Activated CD8-positive, alpha-beta memory T cell treated with anti-CD3 and anti-CD28 coated beads for 36 hours (primary cell): ENCODE results near the gene PDXDC1. TPM values are rescaled to one million over a fixed set of nuclear protein-coding genes. Genes with fewer than 3 reads are reported as not detected.
"Not testable (repeated sequence)": the region's sequence is repeated elsewhere in the genome, so short reads cannot be mapped to it uniquely, and the experiment has no call there.

Source experiments
- CTCF ChIA-PET: fragments of 350-600 bp; sonication (Branson Sonifier 250); formaldehyde crosslinking; loops from one replicate; lab custom pipeline; 2021; ENCODE audit warnings: antibody characterized with exemption; lab: Charles Lee
- POLR2A ChIA-PET: fragments of 350-600 bp; sonication (Branson Sonifier 250); formaldehyde crosslinking; loops from one replicate; lab custom pipeline; 2021; ENCODE audit warnings: antibody characterized with exemption; lab: Charles Lee
- total RNA-seq, 2 experiments: library from RNA; stranded (reverse); gene quantifications; one replicate each; pipeline ENCODE4 v1.2.3, GENCODE V29; 2021

PDXDC1 gene
- total RNA-seq, 2 experiments from 2014 or later, result 53.1 to 54.2 TPM

DNA sequence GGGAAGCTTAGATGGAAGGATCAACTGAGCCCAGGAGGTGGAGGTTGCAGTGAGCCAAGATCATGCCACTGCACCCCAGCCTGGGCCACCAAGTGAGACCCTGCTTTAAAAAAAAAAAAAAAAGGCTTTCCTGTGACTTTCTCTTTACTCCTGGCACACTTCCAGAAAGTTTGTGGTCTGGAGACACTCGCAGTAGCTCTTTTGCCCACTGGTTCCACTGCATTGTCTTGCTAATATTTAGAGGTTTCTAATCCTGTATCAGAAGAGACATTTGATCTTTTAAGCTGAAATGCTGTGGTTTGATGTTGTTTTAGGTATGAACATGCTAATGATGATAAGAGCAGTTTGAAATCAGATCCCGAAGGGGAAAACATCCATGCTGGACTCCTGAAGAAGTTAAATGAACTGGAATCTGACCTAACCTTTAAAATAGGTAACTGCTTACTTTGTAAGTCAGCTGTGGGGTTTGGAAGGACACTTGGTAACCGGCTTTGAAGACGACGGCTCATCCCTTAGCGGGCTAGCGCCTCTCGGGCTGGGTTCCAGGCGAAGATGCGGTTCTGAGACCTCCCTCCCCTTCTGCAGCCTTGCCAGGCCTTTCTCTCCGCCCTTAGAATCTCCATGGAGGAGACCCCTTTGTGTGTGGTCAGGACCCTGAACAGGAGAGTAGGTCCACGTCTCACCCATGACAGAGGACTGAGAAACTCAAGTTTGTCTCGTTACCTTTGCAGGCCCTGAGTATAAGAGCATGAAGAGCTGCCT lies 57.9 kb downstream of the PDXDC1 start:
- POLR2A ChIA-PET, result interaction anchor here (0.6 kb wide), 1 partner anchor 61 kb away, joined by 3 read pairs; no protein-coding TSS in a partner anchor
- CTCF ChIA-PET, result no interaction called here

DNA sequence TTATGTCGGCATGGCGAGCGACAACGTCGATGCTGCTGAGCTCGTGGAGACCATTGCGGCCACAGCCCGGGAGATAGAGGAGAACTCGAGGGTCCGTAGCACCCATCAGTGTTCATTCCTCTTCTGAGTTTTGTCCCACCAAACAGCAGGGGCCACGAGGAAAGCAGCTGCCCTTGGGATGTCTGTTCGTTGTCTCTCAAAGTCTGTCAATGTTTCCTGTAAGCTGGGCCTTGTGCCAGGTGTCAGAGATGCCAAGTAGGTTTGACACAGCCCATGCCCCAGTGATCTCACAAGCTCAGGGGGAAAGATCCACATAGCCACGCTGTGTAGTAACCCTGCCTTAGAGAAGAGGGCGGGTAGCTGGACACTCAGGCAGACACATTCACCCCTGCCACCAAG lies 58.5 kb downstream of the PDXDC1 start:
- ChIA-PET CTCF (no interaction called here), POLR2A (no interaction called here)

DNA sequence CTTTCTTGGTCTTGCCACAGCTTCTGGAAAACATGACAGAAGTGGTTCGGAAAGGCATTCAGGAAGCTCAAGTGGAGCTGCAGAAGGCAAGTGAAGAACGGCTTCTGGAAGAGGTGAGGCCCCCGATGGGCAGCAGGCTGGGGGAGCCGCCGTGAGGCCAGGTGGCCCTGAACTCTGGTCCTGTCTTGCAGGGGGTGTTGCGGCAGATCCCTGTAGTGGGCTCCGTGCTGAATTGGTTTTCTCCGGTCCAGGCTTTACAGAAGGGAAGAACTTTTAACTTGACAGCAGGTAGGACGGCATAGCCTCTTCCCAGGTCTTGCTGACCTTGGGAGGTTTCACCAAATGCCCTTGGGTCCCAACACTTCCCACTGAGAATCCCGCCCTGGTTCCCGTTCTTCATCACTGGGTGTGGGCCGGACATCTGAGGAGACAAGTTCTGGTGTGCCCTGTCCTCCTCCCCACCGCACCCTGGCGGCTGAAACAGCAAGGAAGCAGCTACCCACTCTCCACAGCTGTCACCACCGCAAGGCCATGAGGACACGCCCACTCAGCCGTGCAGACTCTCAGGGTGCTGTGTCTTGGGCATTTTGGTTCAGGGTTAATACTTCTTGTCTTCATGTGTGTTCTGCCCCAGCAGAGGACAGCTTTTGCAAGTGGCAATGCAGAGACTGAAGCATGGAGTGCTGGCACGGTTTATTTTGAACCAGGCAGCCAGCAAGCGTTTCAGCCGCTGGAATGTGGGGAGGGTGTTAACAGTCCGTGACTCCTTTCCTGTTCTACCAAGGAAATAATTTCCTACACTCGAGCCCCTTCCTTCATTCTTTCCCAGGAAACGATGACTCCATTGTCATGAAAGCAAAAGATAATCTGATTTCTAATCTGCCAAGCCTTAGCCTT lies 59.7 kb downstream of the PDXDC1 start:
- CTCF ChIA-PET, result no interaction called here
- POLR2A ChIA-PET, result no interaction called here

DNA sequence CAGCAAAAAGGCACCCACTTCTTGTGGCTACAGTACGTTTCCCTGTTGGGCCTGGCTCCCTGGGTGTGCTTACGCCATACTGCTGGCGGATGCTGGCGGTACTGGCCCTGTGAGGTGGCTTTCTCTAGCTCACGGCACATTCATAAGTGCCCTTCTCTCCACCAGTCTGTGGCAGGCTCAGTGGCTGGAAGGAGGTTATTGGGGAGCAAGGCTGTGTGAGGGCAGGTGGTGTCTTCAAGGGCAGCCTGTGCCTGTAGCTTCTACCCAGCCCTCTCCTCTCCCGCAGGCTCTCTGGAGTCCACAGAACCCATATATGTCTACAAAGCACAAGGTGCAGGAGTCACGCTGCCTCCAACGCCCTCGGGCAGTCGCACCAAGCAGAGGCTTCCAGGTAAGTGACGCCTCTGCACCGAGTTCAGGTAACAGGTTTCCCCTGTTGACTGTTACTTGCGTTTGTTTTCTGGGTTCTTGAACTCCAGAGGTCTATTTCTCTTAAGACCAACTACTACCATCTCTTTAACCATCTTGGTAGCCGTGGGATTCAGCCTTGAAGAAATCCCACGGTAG lies 60.4 kb downstream of the PDXDC1 start:
- POLR2A ChIA-PET, result no interaction called here
- CTCF ChIA-PET, result no interaction called here

DNA sequence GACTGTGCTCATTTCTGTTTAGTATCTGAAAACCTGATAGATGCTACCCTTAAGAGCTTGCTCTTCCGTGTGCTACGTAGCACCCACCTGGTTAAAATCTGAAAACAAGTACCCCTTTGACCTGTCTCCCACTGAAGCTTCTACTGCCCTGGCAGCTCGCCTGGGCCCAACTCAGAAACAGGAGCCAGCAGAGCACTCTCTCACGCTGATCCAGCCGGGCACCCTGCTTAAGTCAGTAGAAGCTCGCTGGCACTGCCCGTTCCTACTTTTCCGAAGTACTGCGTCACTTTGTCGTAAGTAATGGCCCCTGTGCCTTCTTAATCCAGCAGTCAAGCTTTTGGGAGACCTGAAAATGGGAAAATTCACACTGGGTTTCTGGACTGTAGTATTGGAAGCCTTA lies 62.2 kb downstream of the PDXDC1 start:
- CTCF ChIA-PET, result interaction anchor here (1.8 kb wide), 1 partner anchor 14 kb away, joined by 5 read pairs; no protein-coding TSS in a partner anchor
- POLR2A ChIA-PET, result no interaction called here

DNA sequence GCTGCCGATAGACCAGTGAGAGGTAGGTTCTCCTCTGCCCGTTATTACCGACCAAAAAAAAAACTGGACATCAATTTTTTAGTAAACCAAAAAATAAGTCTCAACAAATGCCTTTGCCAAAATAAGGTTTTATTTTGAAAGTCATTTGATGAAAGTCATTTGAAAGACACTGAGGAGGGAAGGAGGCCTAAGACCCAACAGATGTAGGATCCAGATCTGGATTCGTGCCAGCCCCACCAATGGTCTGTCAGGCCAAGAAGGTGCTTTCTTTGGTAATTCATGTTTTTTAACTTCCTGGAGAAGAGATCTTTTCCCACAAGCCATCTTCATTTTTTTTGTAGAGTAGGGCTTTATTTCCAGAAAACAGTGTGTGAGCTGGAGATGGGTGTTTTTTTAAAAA lies 62.9 kb downstream of the PDXDC1 start:
- CTCF ChIA-PET, result interaction anchor here (1.0 to 1.8 kb wide), 2 partner anchors 13 kb away, joined by 3 to 5 read pairs; no protein-coding TSS in a partner anchor
- POLR2A ChIA-PET, result no interaction called here

DNA sequence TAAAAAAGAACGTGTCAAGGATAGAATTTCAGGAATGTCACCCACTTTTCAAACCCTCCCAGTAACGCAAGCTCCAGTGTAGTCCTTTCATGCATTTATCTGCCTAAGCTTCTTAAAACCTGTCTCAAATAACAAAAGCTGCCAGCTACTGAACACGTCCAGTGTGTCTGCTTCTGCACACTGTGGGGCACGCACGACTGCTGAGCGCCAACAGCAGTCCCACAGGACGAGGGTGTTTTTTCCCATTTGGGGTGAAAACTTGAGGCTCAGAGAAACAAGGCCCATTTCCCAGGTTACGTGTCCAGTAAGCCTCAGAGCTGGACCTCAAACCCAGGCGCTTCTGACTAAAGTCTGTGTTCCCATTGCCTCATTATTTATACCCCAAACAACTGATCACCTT lies 63.9 kb downstream of the PDXDC1 start:
- ChIA-PET CTCF (no interaction called here), POLR2A (interaction anchor here (0.6 kb wide), 1 partner anchor 101 kb away, joined by 4 read pairs; no protein-coding TSS in a partner anchor)

DNA sequence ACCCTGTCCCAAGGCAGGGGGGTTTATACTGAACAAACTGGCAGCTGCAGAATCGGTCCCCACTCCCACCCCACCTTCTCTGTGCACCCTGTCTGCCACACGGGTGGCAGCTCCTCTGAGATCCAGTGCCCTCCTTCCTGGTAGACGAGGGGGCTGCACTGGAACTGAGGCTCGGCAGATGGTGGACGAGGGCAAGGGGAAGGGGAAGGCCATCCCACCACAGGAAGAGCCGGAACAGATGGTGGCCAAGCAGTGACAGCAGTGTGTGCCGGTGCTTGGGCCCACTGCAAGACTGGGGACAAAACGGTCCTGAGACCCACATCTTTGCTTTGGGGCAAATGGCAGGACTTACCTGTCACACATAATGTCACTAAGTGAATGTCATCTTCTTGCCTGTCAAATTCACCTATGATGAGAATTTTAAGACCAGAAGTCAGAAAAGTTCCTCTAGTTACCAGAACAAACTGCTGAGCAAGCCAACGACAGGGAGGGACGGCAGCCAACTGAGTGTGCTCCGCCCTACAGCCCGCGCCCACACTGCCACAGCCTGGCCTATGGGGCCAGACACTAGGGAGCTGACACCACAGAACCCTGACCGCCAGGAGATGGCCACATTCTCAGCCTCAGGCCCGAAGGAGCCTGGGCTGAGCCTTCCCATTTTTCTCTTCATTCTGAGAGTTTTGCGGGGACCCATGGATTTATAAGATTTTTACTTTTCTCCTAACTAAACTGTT lies 66.6 kb downstream of the PDXDC1 start:
- POLR2A ChIA-PET, result interaction anchor here (0.6 kb wide), 1 partner anchor 398 kb away, joined by 3 read pairs; no protein-coding TSS in a partner anchor

DNA sequence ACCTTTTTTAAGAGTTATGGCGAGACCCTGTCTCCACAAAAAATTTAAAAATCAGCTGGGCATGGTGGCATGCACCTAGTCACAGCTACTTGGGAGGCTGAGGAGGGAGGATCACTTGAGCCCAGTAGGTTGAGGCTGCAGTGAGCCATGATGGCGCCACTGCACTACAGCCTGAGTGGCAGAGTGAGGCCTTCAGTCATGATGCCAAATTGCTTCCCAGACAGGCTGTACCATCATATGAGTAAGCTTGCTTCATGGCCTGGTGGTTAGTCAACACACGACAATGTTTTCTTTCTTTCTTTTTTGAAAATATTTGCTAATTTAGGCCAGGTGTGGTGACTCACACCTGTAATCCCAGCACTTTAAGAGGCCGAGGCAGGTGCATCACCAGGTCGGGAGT lies 68.5 kb downstream of the PDXDC1 start:
- POLR2A ChIA-PET, result no interaction called here

More for the DNA sequence above, 66.6 kb downstream of the PDXDC1 start:
- CTCF ChIA-PET, result no interaction called here

DNA sequence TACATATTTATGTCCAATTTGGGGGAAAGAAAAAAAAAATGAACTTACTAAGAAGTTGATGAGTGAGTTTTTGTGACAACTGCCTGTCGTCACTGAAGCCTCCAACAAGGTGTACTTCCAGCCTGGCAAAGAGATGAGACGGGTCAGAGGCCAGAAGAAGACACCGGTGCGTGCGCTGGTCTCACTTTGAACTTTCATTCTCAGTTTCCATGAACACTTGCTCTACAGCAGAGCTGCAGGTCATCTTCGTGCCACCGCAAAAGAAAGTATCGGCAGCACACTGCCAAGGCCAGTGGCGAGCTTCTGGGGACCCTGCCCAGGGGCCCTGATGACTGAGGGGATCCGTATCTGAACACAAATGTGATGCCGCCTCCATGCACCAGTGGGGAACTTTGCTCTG lies 69.5 kb downstream of the PDXDC1 start:
- ChIA-PET CTCF (interaction anchor here (0.6 kb wide), 1 partner anchor 30 kb away, joined by 3 read pairs; no protein-coding TSS in a partner anchor), POLR2A (no interaction called here)

More for the DNA sequence above, 68.5 kb downstream of the PDXDC1 start:
- CTCF ChIA-PET, result no interaction called here

DNA sequence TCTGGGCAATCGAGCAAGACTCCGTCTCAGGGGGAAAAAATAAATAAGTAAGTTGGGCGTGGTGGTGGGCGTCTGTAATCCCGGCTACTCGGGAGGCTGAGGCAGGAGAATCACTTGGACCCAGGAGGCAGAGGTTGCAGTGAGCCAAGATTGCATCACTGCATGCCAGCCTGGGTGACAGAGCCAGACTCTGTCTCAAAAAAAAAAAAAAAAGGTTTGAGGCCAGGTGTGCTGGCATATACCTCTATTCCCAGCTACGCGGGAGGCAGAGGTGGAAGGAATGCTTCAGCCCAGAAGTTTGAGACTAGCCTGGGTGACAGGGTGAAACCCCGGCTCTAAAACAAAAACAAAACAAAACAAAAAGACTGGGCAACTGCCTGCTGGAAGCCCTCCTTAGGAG lies 70.4 kb downstream of the PDXDC1 start:
- CTCF ChIA-PET, result interaction anchor here (0.7 kb wide), 1 partner anchor 17 kb away, joined by 3 read pairs; no protein-coding TSS in a partner anchor
- POLR2A ChIA-PET, result not testable (repeated sequence)

DNA sequence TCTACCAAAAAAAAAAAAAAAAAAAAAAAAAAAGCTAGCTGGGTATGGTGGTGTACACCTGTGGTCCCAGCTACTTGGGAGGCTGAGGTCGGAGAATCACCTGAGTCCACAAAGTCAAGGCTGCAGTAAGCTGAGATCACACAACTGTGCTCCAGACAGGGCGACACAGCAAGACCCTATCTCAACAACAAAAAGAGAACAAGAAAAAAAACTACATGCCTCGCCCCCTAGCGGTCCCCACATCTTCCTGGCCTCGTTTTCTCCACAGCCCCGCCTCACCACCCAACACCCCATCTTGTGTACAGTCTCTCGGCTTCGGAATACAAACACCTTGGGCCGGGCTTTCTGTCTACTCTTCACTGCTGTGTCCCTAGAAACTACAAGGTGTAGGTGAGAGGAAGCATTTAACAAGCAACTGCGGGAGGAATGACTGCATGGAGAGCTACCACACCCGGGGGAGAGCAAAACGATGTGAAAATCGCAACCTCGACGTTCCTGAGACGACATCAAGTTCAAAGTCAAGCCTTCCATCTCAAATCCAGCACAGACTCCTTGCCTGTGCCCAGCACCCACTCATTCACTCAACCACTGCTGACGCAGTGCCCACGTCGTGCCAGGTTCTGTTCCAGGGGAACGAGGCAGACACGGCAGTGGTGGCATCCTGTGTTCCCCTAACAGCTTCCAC lies 72.0 kb downstream of the PDXDC1 start:
- ChIA-PET POLR2A (interaction anchor here (0.6 kb wide), 1 partner anchor 11 kb away, joined by 7 read pairs; no protein-coding TSS in a partner anchor), CTCF (no interaction called here)

DNA sequence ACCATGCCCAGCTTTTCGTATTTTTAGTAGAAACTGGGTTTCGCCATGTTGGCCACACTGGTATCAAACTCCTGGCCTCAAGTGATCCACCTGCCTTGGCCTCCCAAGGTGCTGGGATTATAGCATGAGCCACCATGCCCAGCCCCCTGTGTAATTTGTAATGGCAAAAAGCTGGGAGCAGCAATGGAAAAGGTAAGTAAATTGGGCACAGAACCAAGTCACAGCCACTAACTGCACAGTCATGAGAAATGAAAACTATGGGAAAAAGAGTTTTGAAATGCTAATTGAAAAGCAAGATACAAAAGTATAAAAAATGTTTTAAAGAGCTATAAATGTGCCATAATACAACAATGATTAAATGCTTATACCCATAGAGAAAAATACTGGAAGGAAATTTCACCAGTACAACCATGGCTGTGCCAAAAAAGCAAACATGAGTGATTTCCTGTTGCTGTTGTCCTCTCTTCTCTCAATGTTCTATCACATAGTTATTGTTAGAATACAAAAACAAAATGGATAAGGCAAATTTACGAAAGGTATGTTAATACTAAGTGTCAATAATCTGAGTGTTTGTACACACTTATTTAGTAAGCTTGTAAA lies 74.9 kb downstream of the PDXDC1 start:
- POLR2A ChIA-PET, result interaction anchor here (0.6 kb wide), 1 partner anchor 45 kb away, joined by 4 read pairs; no protein-coding TSS in a partner anchor
- CTCF ChIA-PET, result interaction anchor here (1.8 kb wide), 1 partner anchor 13 kb away, joined by 5 read pairs; no protein-coding TSS in a partner anchor

DNA sequence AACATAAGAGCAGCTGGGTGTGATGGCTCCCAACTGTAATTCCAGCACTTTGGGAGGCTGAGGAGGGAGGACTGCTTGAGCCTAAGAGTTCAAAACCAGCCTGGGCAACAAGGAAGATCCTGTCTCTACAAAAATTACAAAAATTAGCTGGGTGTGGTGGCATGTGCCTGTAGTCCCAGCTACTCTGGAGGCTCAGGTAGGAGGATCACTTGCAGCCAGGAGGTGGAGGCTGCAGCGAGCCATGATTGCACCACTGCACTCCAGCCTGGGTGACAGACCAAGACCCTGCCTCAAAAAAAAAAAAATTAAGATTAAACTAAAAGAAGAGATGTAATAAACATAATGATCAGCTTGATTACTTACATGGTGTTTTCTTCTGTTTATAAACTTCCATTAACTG lies 75.6 kb downstream of the PDXDC1 start:
- ChIA-PET POLR2A (interaction anchor here (0.6 kb wide), 1 partner anchor 46 kb away, joined by 4 read pairs; no protein-coding TSS in a partner anchor), CTCF (interaction anchor here (1.8 kb wide), 1 partner anchor 14 kb away, joined by 5 read pairs; no protein-coding TSS in a partner anchor)

DNA sequence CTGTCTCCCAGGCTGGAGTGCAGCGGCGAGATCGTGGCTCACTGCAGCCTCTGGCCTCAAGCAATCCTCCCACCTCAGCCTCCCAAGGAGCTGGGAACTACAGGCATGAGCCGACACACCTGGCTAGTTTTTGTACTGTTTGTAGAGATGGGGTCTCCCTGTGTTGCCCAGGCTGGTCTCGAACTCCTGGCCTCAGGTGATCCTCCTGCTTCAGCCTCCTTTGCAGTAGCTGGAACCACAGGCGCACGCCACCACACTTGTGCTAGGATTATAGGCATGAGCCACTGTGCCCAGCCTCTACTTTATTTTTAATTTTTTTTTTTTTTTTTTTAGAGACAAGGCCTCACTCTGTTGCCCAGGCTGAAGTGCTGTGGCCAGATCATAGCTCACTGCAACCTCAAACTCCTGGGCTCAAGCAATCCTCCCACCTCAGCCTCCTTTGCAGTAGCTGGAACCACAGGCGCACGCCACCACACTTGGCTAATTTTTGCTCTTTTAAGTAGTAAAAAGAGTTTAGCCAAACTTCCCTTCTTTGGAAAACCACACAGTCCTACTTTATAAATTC lies 76.6 kb downstream of the PDXDC1 start:
- ChIA-PET CTCF (interaction anchor here (1.8 kb wide), 1 partner anchor 15 kb away, joined by 5 read pairs; no protein-coding TSS in a partner anchor), POLR2A (no interaction called here)

DNA sequence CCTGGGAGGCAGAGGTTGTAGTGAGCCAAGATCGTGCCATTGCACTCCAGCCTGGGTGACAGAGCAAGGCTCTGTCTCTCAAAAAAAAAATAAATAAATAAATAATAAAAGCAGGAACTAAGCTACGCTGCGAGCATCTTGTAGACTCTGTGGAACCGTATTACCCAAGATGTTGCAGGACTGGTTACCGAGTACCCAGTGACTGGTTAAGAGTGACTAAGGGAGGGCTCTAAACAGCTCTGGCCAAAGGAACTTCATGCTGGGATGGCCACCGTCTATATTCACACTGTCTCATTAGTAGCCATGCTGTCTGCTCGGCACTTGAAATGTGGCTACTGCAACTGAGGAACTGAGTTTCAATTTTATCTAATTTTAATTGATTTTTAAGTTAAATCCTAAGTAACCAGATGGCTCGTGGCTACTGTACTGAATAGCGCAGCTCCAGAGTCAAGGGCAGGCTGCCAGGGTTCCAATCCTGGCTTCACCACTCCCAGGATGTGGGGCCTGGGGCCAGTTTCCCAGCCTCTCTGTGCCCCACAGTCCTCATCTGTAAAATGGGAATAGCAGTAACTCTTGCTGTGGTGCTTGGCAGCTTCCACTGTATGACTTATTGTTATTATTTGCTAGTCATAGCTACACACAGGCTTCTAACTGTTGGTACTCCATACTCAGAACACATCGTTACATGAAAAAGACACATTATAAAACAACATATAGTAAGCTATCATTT lies 78.1 kb downstream of the PDXDC1 start:
- ChIA-PET POLR2A (interaction anchor here (1.0 kb wide), 1 partner anchor 41 kb away, joined by 3 read pairs; the partner anchor contains the start of gene RRN3), CTCF (no interaction called here)
